ENCODE measurements around the gene GSX1.
"Not testable (repeated sequence)": the region's sequence is repeated elsewhere in the genome, so short reads cannot be mapped to it uniquely, and the experiment has no call there.

Gene GSX1

GRCh38 chr13:27810009-27810408 lies 17.7 kb downstream of the GSX1 start:
- H3K36me3 ChIP-seq (replicated peaks), result no peaks in the 10 kb centered on the region
- H3K27me3 ChIP-seq (replicated peaks), result peaks cover 2% of the 10 kb centered on the region
- in situ Hi-C loops (cut with HindIII; ENCODE audit: low pct_ligation_motif_present, low sequenced_read_pairs), result no loop called here
- no peak overlapping the region for H3K4me3 ChIP-seq (ENCODE audit: low read depth, low read length)
- no peak for TF ChIP-seq CTCF (IDR thresholded peaks at IDR 0.05; ENCODE audit: low read depth, low read length, missing control alignments)
- no peak overlapping the region for H3K27ac ChIP-seq
- no peak for DNase-seq

GRCh38 chr13:27810461-27810860 lies 18.2 kb downstream of the GSX1 start:
- Histone ChIP-seq H3K27ac (no peak overlapping the region), H3K36me3 (replicated peaks) (no peaks in the 10 kb centered on the region), H3K4me3 (ENCODE audit: low read depth, low read length) (no peak overlapping the region), H3K27me3 (replicated peaks) (peaks cover 2% of the 10 kb centered on the region)
- in situ Hi-C loops (cut with HindIII; ENCODE audit: low pct_ligation_motif_present, low sequenced_read_pairs), result no loop called here
- DNase-seq, result no peak
- no peak for TF ChIP-seq CTCF (IDR thresholded peaks at IDR 0.05; ENCODE audit: low read depth, low read length, missing control alignments)

GRCh38 chr13:27813826-27814225 lies 21.5 kb downstream of the GSX1 start:
- DNase-seq, result no peak
- in situ Hi-C loops (cut with HindIII; ENCODE audit: low pct_ligation_motif_present, low sequenced_read_pairs), result no loop called here
- H3K27me3 ChIP-seq (replicated peaks), result no peaks in the 10 kb centered on the region
- no peaks in the 10 kb centered on the region for H3K36me3 ChIP-seq (replicated peaks)
- no peak overlapping the region for H3K27ac ChIP-seq
- no peak overlapping the region for H3K4me3 ChIP-seq (ENCODE audit: low read depth, low read length)
- no peak for TF ChIP-seq CTCF (IDR thresholded peaks at IDR 0.05; ENCODE audit: low read depth, low read length, missing control alignments)

GRCh38 chr13:27817832-27818231 lies 25.5 kb downstream of the GSX1 start:
- H3K27me3 ChIP-seq (replicated peaks), result peaks cover 34% of the 10 kb centered on the region
- H3K36me3 ChIP-seq (replicated peaks); H3K4me3 ChIP-seq (ENCODE audit: low read depth, low read length); H3K27ac ChIP-seq; in situ Hi-C loops (cut with HindIII; ENCODE audit: low pct_ligation_motif_present, low sequenced_read_pairs); DNase-seq: not testable (repeated sequence)

- no peak overlapping the region for H3K27ac ChIP-seq
- DNase-seq, result no peak
- H3K4me3 ChIP-seq (ENCODE audit: low read depth, low read length), result no peak overlapping the region
- H3K27me3 ChIP-seq (replicated peaks), result peaks cover 47% of the 10 kb centered on the region
- in situ Hi-C loops (cut with HindIII; ENCODE audit: low pct_ligation_motif_present, low sequenced_read_pairs), result no loop called here
- no peak for TF ChIP-seq CTCF (IDR thresholded peaks at IDR 0.05; ENCODE audit: low read depth, low read length, missing control alignments)
- no peaks in the 10 kb centered on the region for H3K36me3 ChIP-seq (replicated peaks)
Measured at GRCh38 chr13:27820524-27821482, 28.5 kb downstream of the GSX1 start.

- in situ Hi-C loops (cut with HindIII; ENCODE audit: low pct_ligation_motif_present, low sequenced_read_pairs), result no loop called here
- TF ChIP-seq CTCF (IDR thresholded peaks at IDR 0.05; ENCODE audit: low read depth, low read length, missing control alignments), result no peak
- Histone ChIP-seq H3K4me3 (ENCODE audit: low read depth, low read length) (no peak overlapping the region), H3K27me3 (replicated peaks) (peaks cover 47% of the 10 kb centered on the region), H3K27ac (no peak overlapping the region), H3K36me3 (replicated peaks) (no peaks in the 10 kb centered on the region)
- no peak for DNase-seq
Measured at GRCh38 chr13:27821566-27821965, 29.3 kb downstream of the GSX1 start.

Data from brain microvascular endothelial cell (primary cell).